ENCODE data around the gene APEX1.
"Not testable (repeated sequence)": the region's sequence is repeated elsewhere in the genome, so short reads cannot be mapped to it uniquely, and the experiment has no call there.

APEX1 gene

DNA sequence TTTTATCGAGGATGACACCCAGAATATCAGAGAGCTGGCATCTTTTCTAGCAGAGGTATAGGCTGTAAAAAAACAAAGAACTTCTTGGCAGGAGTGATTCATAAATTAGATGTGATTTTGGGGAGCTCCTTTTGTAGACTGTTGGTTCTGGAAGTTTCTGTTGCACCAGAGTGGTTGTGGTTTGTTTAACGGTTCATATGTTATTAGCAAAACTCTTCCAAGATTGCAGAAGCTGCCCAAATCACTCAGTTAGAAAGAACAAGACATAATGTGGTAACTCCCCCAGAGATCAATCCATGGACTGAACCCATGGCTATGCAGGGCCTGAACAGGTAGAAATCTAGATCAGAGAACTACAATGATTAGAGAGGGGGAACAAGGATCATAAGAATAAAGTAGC is 43.6 kb downstream of the APEX1 start:
- Histone ChIP-seq H3K4me3 (ENCODE audit: low read depth, low read length) (no peak overlapping the region; the same call in 1 of the 2 replicates), H3K27me3 (ENCODE audit: control insufficient read depth, insufficient read depth, low read length) (no peaks in the 10 kb centered on the region), H3K27ac (ENCODE audit: low read depth, low read length) (peak overlapping the region; percentile 15), H3K36me3 (ENCODE audit: control insufficient read depth, insufficient read depth, low read length) (no peaks in the 10 kb centered on the region), H3K9ac (ENCODE audit: low read depth, low read length) (no peak overlapping the region), H3K9me3 (ENCODE audit: control insufficient read depth, insufficient read depth, low read length) (no peaks in the 10 kb centered on the region), H3K4me1 (ENCODE audit: control insufficient read depth, insufficient read depth, low read length) (peaks cover 15% of the 10 kb centered on the region)

DNA sequence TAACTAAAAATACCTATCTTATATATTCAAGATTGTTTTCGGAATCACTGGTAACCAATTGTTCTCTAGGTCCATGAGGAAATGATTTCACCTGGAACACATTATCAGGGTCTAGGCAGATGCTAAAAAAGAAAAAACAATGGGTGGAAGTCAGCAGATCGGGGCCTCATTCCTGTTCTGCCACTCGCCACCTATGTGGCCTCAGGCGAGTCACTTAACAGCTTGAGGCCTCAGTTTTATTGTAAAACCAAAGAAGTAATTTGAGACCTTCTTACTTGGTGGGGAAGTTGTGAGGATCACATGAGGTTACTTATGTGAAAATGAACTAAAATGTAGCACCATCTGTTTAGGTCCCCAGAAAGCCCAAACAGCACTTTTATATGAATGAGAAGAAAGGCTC is 44.1 kb downstream of the APEX1 start:
- Histone ChIP-seq H3K9ac (ENCODE audit: low read depth, low read length) (no peak overlapping the region), H3K27me3 (ENCODE audit: control insufficient read depth, insufficient read depth, low read length) (no peaks in the 10 kb centered on the region), H3K9me3 (ENCODE audit: control insufficient read depth, insufficient read depth, low read length) (no peaks in the 10 kb centered on the region), H3K4me3 (ENCODE audit: low read depth, low read length) (peak overlapping the region; percentile 3; the same call in 1 of the 2 replicates), H3K4me1 (ENCODE audit: control insufficient read depth, insufficient read depth, low read length) (peaks cover 15% of the 10 kb centered on the region), H3K27ac (ENCODE audit: low read depth, low read length) (peak overlapping the region; percentile 56), H3K36me3 (ENCODE audit: control insufficient read depth, insufficient read depth, low read length) (no peaks in the 10 kb centered on the region)

DNA sequence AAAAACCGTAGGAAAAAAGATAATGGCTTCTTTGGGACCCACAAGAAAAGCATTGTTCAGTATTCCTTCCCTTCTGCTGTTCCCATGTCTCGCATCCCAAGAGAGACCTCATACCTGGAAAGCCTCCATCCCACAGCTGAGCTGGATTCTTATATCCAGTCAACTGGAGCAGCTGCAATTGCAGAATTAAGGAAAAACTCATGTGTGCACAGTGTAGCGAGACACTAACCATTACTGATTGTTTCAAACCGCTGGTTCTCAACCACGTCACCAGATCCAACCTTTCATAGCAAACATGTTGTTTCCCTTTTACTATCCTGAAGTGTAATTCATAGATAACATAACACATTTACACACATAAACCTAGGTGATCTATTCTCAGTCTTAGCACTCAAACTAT is 44.9 kb downstream of the APEX1 start:
- H3K9me3 ChIP-seq (ENCODE audit: control insufficient read depth, insufficient read depth, low read length), result no peaks in the 10 kb centered on the region
- H3K4me3 ChIP-seq (ENCODE audit: low read depth, low read length), result no peak overlapping the region
- H3K36me3 ChIP-seq (ENCODE audit: control insufficient read depth, insufficient read depth, low read length), result no peaks in the 10 kb centered on the region
- H3K27ac ChIP-seq (ENCODE audit: low read depth, low read length), result no peak overlapping the region
- peaks cover 15% of the 10 kb centered on the region for H3K4me1 ChIP-seq (ENCODE audit: control insufficient read depth, insufficient read depth, low read length)
- no peak overlapping the region for H3K9ac ChIP-seq (ENCODE audit: low read depth, low read length)
- H3K27me3 ChIP-seq (ENCODE audit: control insufficient read depth, insufficient read depth, low read length), result no peaks in the 10 kb centered on the region

DNA sequence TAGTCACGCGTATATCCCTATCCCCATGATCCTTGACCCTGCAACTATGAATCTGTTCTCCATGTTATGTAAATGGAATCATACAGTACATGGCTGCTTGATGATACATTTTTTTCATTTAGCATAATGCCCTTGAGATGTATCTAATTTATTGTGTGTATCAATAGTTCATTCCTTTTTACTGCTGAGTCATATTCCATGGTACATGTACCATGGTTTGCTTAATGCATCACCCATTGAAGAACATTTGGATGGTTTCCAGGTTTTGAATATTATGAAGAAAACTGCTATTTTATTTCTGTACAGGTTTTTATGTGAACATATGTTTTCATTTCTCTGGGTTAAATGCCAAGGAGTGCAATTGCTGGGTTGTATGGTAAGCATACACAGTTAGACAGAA is 46.3 kb downstream of the APEX1 start:
- Histone ChIP-seq H3K9me3 (ENCODE audit: control insufficient read depth, insufficient read depth, low read length) (no peaks in the 10 kb centered on the region), H3K9ac (ENCODE audit: low read depth, low read length) (no peak overlapping the region), H3K27ac (ENCODE audit: low read depth, low read length) (no peak overlapping the region), H3K27me3 (ENCODE audit: control insufficient read depth, insufficient read depth, low read length) (no peaks in the 10 kb centered on the region), H3K4me3 (ENCODE audit: low read depth, low read length) (no peak overlapping the region), H3K4me1 (ENCODE audit: control insufficient read depth, insufficient read depth, low read length) (peaks cover 15% of the 10 kb centered on the region), H3K36me3 (ENCODE audit: control insufficient read depth, insufficient read depth, low read length) (no peaks in the 10 kb centered on the region)

GRCh38 chr14:20503898-20504297 is 48.9 kb downstream of the APEX1 start:
- Histone ChIP-seq H3K4me1 (ENCODE audit: control insufficient read depth, insufficient read depth, low read length) (peaks cover 9% of the 10 kb centered on the region), H3K27ac (ENCODE audit: low read depth, low read length) (no peak overlapping the region), H3K27me3 (ENCODE audit: control insufficient read depth, insufficient read depth, low read length) (no peaks in the 10 kb centered on the region), H3K9ac (ENCODE audit: low read depth, low read length) (no peak overlapping the region), H3K4me3 (ENCODE audit: low read depth, low read length) (no peak overlapping the region), H3K36me3 (ENCODE audit: control insufficient read depth, insufficient read depth, low read length) (no peaks in the 10 kb centered on the region), H3K9me3 (ENCODE audit: control insufficient read depth, insufficient read depth, low read length) (no peaks in the 10 kb centered on the region)

DNA sequence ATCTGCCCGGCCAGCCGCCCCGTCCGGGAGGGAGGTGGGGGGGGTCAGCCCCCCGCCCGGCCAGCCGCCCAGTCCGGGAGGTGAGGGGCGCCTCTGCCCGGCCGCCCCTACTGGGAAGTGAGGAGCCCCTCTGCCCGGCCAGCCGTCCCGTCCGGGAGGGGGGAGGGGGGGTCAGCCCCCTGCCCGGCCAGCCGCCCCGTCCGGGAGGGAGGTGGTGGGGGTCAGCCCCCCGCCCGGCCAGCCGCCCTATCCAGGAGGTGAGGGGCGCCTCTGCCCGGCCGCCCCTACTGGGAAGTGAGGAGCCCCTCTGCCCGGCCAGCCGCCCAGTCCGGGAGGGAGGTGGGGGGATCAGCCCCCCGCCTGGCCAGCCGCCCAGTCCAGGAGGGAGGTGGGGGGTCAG is 51.2 kb downstream of the APEX1 start:
- not testable (repeated sequence) for H3K9me3 ChIP-seq (ENCODE audit: control insufficient read depth, insufficient read depth, low read length); H3K36me3 ChIP-seq (ENCODE audit: control insufficient read depth, insufficient read depth, low read length)

GRCh38 chr14:20506752-20507151 is 51.7 kb downstream of the APEX1 start:
- H3K4me1 ChIP-seq (ENCODE audit: control insufficient read depth, insufficient read depth, low read length); H3K27ac ChIP-seq (ENCODE audit: low read depth, low read length); H3K4me3 ChIP-seq (ENCODE audit: low read depth, low read length); H3K9me3 ChIP-seq (ENCODE audit: control insufficient read depth, insufficient read depth, low read length); H3K27me3 ChIP-seq (ENCODE audit: control insufficient read depth, insufficient read depth, low read length); H3K9ac ChIP-seq (ENCODE audit: low read depth, low read length); H3K36me3 ChIP-seq (ENCODE audit: control insufficient read depth, insufficient read depth, low read length): not testable (repeated sequence)

More for the DNA sequence above, 51.2 kb downstream of the APEX1 start:
- not testable (repeated sequence) for H3K9ac ChIP-seq (ENCODE audit: low read depth, low read length); H3K27ac ChIP-seq (ENCODE audit: low read depth, low read length); H3K4me1 ChIP-seq (ENCODE audit: control insufficient read depth, insufficient read depth, low read length); H3K27me3 ChIP-seq (ENCODE audit: control insufficient read depth, insufficient read depth, low read length); H3K4me3 ChIP-seq (ENCODE audit: low read depth, low read length)

All from HUES48 (cell line).